Lung (tissue), 12 donors: ENCODE results near the gene TMEM59L. TPM values are rescaled to one million over a fixed set of nuclear protein-coding genes. Genes with fewer than 3 reads are reported as not detected.

Source experiments
- ATAC-seq: fragments of 200-7000 bp; cut with Tn5 transposase; one replicate; pipeline ENCODE4 v1.9.1; 2020; ENCODE audit warnings: moderate number of reproducible peaks; ENCODE audit not compliant: insufficient read depth, low FRiP score
- DNase-seq, 3 donors: peaks; one replicate each; pipeline ENCODE4 v3.0.0-alpha.2; 2013 to 2017
- H3K27ac ChIP-seq, 2 donors: one replicate each; pipeline ENCODE4 v1.5.1; 2013; ENCODE audit warnings: mild to moderate bottlenecking in 2 of 2, moderate library complexity in 2 of 2, control low read depth in 1 of 2, inconsistent platforms in 1 of 2, low read depth in 1 of 2, low read length in 1 of 2
- H3K27me3 ChIP-seq, 3 donors: one replicate each; pipeline ENCODE4 v1.5.1; 2013; ENCODE audit warnings: low read length in 2 of 3; ENCODE audit not compliant: control insufficient read depth in 3 of 3, insufficient read depth in 3 of 3
- H3K36me3 ChIP-seq, 4 donors: one replicate each; pipeline ENCODE4 v1.5.1; 2013; ENCODE audit warnings: low read length in 4 of 4, mild to moderate bottlenecking in 1 of 4, moderate library complexity in 1 of 4; ENCODE audit not compliant: control insufficient read depth in 4 of 4, insufficient read depth in 4 of 4
- H3K4me1 ChIP-seq, 5 donors: one replicate each; pipeline ENCODE4 v1.5.1; 2013; ENCODE audit warnings: low read length in 5 of 5, mild to moderate bottlenecking in 2 of 5, moderate library complexity in 1 of 5; ENCODE audit not compliant: control insufficient read depth in 5 of 5, insufficient read depth in 5 of 5
- H3K4me3 ChIP-seq: one replicate; pipeline ENCODE4 v1.5.1; 2013; ENCODE audit warnings: mild to moderate bottlenecking, control low read depth, moderate library complexity
- H3K9ac ChIP-seq, 2 donors: one replicate each; pipeline ENCODE4 v1.5.1; 2013; ENCODE audit warnings: low read length in 2 of 2, control low read depth in 1 of 2; ENCODE audit not compliant: insufficient read depth in 1 of 2
- H3K9me3 ChIP-seq, 4 donors: one replicate each; pipeline ENCODE4 v1.5.1; 2013; ENCODE audit warnings: low read length in 3 of 4, mild to moderate bottlenecking in 1 of 4, moderate library complexity in 1 of 4; ENCODE audit not compliant: control insufficient read depth in 4 of 4, insufficient read depth in 3 of 4
- CTCF ChIP-seq: IDR thresholded peaks from 2 replicates; pipeline ENCODE4 v1.5.1; 2012; ENCODE audit warnings: mild to moderate bottlenecking; ENCODE audit errors: control extremely low read depth, extremely low read depth
- WGBS, 2 donors: extraction: QIAGEN DNeasy Blood & Tissue Kit; methylation state at CpG; one replicate each; pipeline ENCODE4 v1.1.7; 2013; 5-methylcytosine and 5-hydroxymethylcytosine counted together
- polyA plus RNA-seq, 2 donors: library from polyadenylated mRNA; stranded (reverse); fragments of 200-250 nt; gene quantifications; one replicate each; pipeline ENCODE4 v1.2.1, GENCODE V29; 2013
- total RNA-seq, 2 donors: library from RNA; depleted of rRNA in 1 of 2; stranded (reverse); fragments of >200 nt in 1 of 2; gene quantifications; one replicate each; pipeline ENCODE4 v1.2.1, GENCODE V29; 2014 to 2021
- donor health status: control.
- donor health status: control.
- donor health status: Bipolar disorder and iron deficiency.
- donor health status: healthy.
- donor health status: DM: yes; HTN: yes; CAD: no.

The TMEM59L gene
- total and polyA plus RNA-seq, 4 donors, result 0.49 to 2.8 (median 1.4) TPM

GRCh38 chr19:18659281-18660050 is 46.8 kb downstream of the TMEM59L start:
- WGBS, 2 donors, result 57 to 68% methylated on average over 30 of the region's 30 CpGs
- Histone ChIP-seq H3K9ac (no peak overlapping the region), H3K9me3 (no peaks in the 10 kb centered on the region), H3K27ac (peak overlapping the region; percentile 43 to 62), H3K27me3 (no peaks in the 10 kb centered on the region), H3K4me1 (peaks cover 0 to 9% (median 0%) of the 10 kb centered on the region in 5 donors), H3K36me3 (peaks cover 0 to 7% (median 0%) of the 10 kb centered on the region in 4 donors), H3K4me3 (no peak overlapping the region)
- ATAC-seq (no peak), DNase-seq (no peak)
- TF ChIP-seq CTCF, result no peak

GRCh38 chr19:18660051-18660910 is 47.6 kb downstream of the TMEM59L start:
- H3K9ac ChIP-seq, result no peak overlapping the region
- peak in 2 of 3 donors; percentile 48 to 50 for DNase-seq
- no peak overlapping the region for H3K4me3 ChIP-seq
- peak overlapping the region; percentile 43 to 62 for H3K27ac ChIP-seq
- TF ChIP-seq CTCF, result no peak
- H3K9me3 ChIP-seq, result no peaks in the 10 kb centered on the region
- whole genome bisulfite sequencing, 2 donors, result 79 to 87% methylated on average over 37 of the region's 37 CpGs
- ATAC-seq, result peak; percentile 61
- H3K36me3 ChIP-seq, result peaks cover 0 to 9% (median 0%) of the 10 kb centered on the region in 4 donors
- peaks cover 0 to 9% (median 0%) of the 10 kb centered on the region in 5 donors for H3K4me1 ChIP-seq
- no peaks in the 10 kb centered on the region for H3K27me3 ChIP-seq

GRCh38 chr19:18660939-18661670 is 48.4 kb downstream of the TMEM59L start:
- Histone ChIP-seq H3K9me3 (no peaks in the 10 kb centered on the region), H3K9ac (no peak overlapping the region), H3K4me3 (no peak overlapping the region), H3K4me1 (peaks cover 0 to 6% (median 0%) of the 10 kb centered on the region in 5 donors), H3K27ac (peak overlapping the region in 1 of 2 donors; percentile 37), H3K27me3 (no peaks in the 10 kb centered on the region), H3K36me3 (peaks cover 0 to 15% (median 0%) of the 10 kb centered on the region in 4 donors)
- ATAC-seq (no peak), DNase-seq (no peak)
- no peak for TF ChIP-seq CTCF
- WGBS, 2 donors, result 87 to 90% methylated on average over 10 of the region's 10 CpGs
